DOHH2 (cell line): ENCODE measurements around the gene UPK1A.

Experiments
- H3F3A ChIP-seq: fragments of 200-600 bp; sonication (generic), shearing (Covaris generic); 2 replicates; pipeline ENCODE4 v1.6.0; 2016; ENCODE audit warnings: antibody characterized with exemption, mild to moderate bottlenecking; ENCODE audit not compliant: control insufficient read depth, insufficient read depth
- H3K27ac ChIP-seq: fragments of 200-600 bp; sonication (generic); 2 replicates; pipeline ENCODE4 v1.5.1; 2014; ENCODE audit warnings: low read depth, mild to moderate bottlenecking, low read length, moderate library complexity
- H3K27me3 ChIP-seq: fragments of 200-600 bp; sonication (generic); 2 replicates; pipeline ENCODE4 v1.6.1; 2014; ENCODE audit warnings: mild to moderate bottlenecking, low read length, mixed read lengths; ENCODE audit not compliant: control insufficient read depth
- H3K36me3 ChIP-seq: fragments of 200-600 bp; sonication (generic); 2 replicates; pipeline ENCODE4 v1.6.1; 2014; ENCODE audit warnings: mild to moderate bottlenecking, low read length, moderate library complexity, mixed read lengths; ENCODE audit not compliant: control insufficient read depth
- H3K4me1 ChIP-seq: fragments of 200-600 bp; sonication (generic); 2 replicates; pipeline ENCODE4 v1.6.1; 2014; ENCODE audit warnings: mild to moderate bottlenecking, low read length, mixed read lengths; ENCODE audit not compliant: control insufficient read depth
- H3K4me2 ChIP-seq: fragments of 200-600 bp; sonication (generic); 2 replicates; pipeline ENCODE4 v1.6.0; 2014; ENCODE audit warnings: mild to moderate bottlenecking, low read length, moderate library complexity
- H3K4me3 ChIP-seq: fragments of 200-600 bp; sonication (generic); 2 replicates; pipeline ENCODE4 v1.5.1; 2014; ENCODE audit warnings: mild to moderate bottlenecking, low read length, mixed read lengths
- H3K79me2 ChIP-seq: fragments of 200-600 bp; sonication (generic); 2 replicates; pipeline ENCODE4 v1.6.1; 2014; ENCODE audit warnings: mild to moderate bottlenecking, low read length, mixed read lengths; ENCODE audit not compliant: control insufficient read depth
- H3K9me2 ChIP-seq: fragments of 200-600 bp; sonication (generic); replicated peaks from 2 replicates; pipeline ENCODE4 v1.6.1; 2014; ENCODE audit warnings: mild to moderate bottlenecking, low read length, mixed read lengths; ENCODE audit not compliant: control insufficient read depth
- H3K9me3 ChIP-seq: fragments of 200-600 bp; sonication (generic); 2 replicates; pipeline ENCODE4 v1.6.1; 2014; ENCODE audit warnings: antibody characterized with exemption, low read length, mixed read lengths; ENCODE audit not compliant: control insufficient read depth, insufficient read depth
- H4K20me1 ChIP-seq: fragments of 200-600 bp; sonication (generic); 2 replicates; pipeline ENCODE4 v1.6.0; 2014; ENCODE audit warnings: low read depth, mild to moderate bottlenecking, antibody characterized with exemption, low read length, moderate library complexity; ENCODE audit not compliant: control insufficient read depth, insufficient read depth
- EZH2phosphoT487 ChIP-seq: fragments of 200-600 bp; sonication (generic); IDR thresholded peaks from 2 replicates; pipeline ENCODE4 v1.6.1; 2017; ENCODE audit warnings: borderline replicate concordance, mild to moderate bottlenecking, antibody characterized with exemption, low read length, moderate library complexity, mixed read lengths
- TF ChIP-seq, protein P1 (sequence below): fragments of 200-600 bp; sonication (generic); IDR thresholded peaks from one replicate; pipeline ENCODE4 v1.5.1; 2014; ENCODE audit warnings: antibody characterized with exemption, mild to moderate bottlenecking, low read depth, low read length; ENCODE audit not compliant: poor library complexity, severe bottlenecking

UPK1A gene

DNA sequence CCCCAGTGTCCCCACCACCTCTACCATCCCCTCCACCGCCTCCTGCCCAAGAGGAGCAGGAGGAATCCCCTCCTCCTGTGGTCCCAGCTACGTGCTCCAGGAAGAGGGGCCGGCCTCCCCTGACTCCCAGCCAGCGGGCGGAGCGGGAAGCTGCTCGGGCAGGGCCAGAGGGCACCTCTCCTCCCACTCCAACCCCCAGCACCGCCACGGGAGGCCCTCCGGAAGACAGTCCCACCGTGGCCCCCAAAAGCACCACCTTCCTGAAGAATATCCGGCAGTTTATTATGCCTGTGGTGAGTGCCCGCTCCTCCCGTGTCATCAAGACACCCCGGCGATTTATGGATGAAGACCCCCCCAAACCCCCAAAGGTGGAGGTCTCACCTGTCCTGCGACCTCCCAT lies 54.3 kb downstream of the UPK1A start:
- no peaks in the 10 kb centered on the region for H3K27me3 ChIP-seq
- H3F3A ChIP-seq = no peaks in the 10 kb centered on the region
- peaks cover 57% of the 10 kb centered on the region for H3K36me3 ChIP-seq
- H3K79me2 ChIP-seq = peaks cover 43% of the 10 kb centered on the region
- no peak overlapping the region for H3K27ac ChIP-seq
- H3K4me1 ChIP-seq = peaks cover 20% of the 10 kb centered on the region
- no peaks in the 10 kb centered on the region for H3K9me3 ChIP-seq
- no peaks in the 10 kb centered on the region for H3K9me2 ChIP-seq
- peaks cover 10% of the 10 kb centered on the region; the same call in 1 of the 2 replicates for H4K20me1 ChIP-seq
- H3K4me3 ChIP-seq = no peak overlapping the region
- no peak overlapping the region for H3K4me2 ChIP-seq
- TF ChIP-seq, protein P1, sequence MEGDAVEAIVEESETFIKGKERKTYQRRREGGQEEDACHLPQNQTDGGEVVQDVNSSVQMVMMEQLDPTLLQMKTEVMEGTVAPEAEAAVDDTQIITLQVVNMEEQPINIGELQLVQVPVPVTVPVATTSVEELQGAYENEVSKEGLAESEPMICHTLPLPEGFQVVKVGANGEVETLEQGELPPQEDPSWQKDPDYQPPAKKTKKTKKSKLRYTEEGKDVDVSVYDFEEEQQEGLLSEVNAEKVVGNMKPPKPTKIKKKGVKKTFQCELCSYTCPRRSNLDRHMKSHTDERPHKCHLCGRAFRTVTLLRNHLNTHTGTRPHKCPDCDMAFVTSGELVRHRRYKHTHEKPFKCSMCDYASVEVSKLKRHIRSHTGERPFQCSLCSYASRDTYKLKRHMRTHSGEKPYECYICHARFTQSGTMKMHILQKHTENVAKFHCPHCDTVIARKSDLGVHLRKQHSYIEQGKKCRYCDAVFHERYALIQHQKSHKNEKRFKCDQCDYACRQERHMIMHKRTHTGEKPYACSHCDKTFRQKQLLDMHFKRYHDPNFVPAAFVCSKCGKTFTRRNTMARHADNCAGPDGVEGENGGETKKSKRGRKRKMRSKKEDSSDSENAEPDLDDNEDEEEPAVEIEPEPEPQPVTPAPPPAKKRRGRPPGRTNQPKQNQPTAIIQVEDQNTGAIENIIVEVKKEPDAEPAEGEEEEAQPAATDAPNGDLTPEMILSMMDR = no peak
- no peak for TF ChIP-seq EZH2phosphoT487

DNA sequence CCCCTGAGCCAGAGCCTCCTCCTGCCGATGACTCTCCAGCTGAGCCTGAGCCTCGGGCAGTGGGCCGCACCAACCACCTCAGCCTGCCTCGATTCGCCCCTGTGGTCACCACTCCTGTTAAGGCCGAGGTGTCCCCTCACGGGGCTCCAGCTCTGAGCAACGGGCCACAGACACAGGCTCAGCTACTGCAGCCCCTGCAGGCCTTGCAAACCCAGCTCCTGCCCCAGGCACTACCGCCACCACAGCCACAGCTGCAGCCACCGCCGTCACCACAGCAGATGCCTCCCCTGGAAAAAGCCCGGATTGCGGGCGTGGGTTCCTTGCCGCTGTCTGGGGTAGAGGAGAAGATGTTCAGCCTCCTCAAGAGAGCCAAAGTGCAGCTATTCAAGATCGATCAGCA lies 55.1 kb downstream of the UPK1A start:
- Histone ChIP-seq H3K4me2 (no peak overlapping the region), H3K4me3 (no peak overlapping the region), H3K79me2 (peaks cover 39% of the 10 kb centered on the region), H3F3A (no peaks in the 10 kb centered on the region), H3K4me1 (peaks cover 12% of the 10 kb centered on the region), H3K9me3 (no peaks in the 10 kb centered on the region), H3K27me3 (no peaks in the 10 kb centered on the region), H3K27ac (no peak overlapping the region), H3K36me3 (peaks cover 64% of the 10 kb centered on the region), H3K9me2 (no peaks in the 10 kb centered on the region), H4K20me1 (peaks cover 10% of the 10 kb centered on the region; the same call in 1 of the 2 replicates)
- TF ChIP-seq, protein P1 = no peak
- no peak for TF ChIP-seq EZH2phosphoT487

DNA sequence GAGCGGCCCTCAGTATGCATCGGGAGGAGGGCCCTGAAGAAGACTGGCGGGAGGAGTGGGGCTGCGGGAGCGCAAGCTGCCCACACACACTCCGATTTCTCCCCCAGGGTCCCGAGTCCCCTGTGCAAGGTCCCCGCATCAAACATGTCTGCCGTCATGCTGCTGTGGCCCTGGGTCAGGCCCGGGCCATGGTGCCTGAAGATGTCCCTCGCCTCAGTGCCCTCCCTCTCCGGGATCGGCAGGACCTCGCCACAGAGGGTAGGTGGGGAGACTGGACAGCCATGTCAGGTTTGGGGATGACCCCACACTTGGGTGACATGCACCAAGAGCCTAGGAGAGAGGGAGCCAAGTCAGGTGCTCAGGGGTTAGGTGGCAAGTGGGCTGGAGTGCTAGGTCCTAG lies 56.1 kb downstream of the UPK1A start:
- no peak overlapping the region for H3K4me3 ChIP-seq
- TF ChIP-seq, protein P1 = no peak
- no peak for TF ChIP-seq EZH2phosphoT487
- no peaks in the 10 kb centered on the region for H3F3A ChIP-seq
- H3K9me2 ChIP-seq = no peaks in the 10 kb centered on the region
- H3K36me3 ChIP-seq = peaks cover 72% of the 10 kb centered on the region
- H3K4me2 ChIP-seq = no peak overlapping the region
- H3K79me2 ChIP-seq = peaks cover 39% of the 10 kb centered on the region
- peaks cover 10% of the 10 kb centered on the region; the same call in 1 of the 2 replicates for H4K20me1 ChIP-seq
- H3K4me1 ChIP-seq = peaks cover 11% of the 10 kb centered on the region
- no peaks in the 10 kb centered on the region for H3K27me3 ChIP-seq
- H3K27ac ChIP-seq = no peak overlapping the region
- H3K9me3 ChIP-seq = no peaks in the 10 kb centered on the region
